Measurements from ENCODE around the gene MYO18A.

DNA sequence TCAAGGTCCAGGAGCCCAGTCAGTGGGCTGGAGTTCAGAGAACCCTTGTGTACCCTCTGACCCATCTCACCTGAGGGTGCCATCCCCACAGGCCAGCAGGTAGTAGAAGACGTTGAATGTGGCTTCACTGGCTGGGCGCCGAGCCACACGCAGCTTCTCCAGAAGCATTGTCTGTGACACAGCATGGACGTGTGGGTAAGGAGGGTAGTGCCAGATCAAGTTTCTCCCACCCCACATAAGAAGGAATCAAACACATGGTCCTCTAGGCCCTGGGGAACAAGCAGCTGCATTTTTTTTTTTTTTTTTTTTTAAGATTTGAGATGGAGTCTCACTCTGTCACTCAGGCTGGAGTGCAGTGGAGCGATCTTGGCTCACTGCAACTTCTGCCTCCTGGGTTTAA lies 60.9 kb downstream of the MYO18A start:
- TF ChIP-seq ZNF274 (IDR thresholded peaks at IDR 0.05; ENCODE audit: low read depth, low read length): no peak
- no peak for TF ChIP-seq YY1 (IDR thresholded peaks at IDR 0.05; ENCODE audit: insufficient read depth, insufficient read length)
- no peak for TF ChIP-seq SUZ12 (IDR thresholded peaks at IDR 0.05; ENCODE audit: extremely low read depth, insufficient read depth, insufficient read length)
